HG02884 (cell line): Measurements from ENCODE around the gene SRCAP.

Experiments used
- ATAC-seq: cut with Tn5 transposase; IDR thresholded peaks from one replicate; pipeline ENCODE4 v1.9.1; 2021; ENCODE audit warnings: mild to moderate bottlenecking, moderate library complexity; ENCODE audit not compliant: unreplicated experiment

The SRCAP gene

GRCh38 chr16:30698816-30699614 lies at the start of gene SRCAP:
SRCAP (plus strand) TSS chr16:30699171; CDS start chr16:30700825, 1,654 bp downstream.
- ATAC-seq = peak; percentile 33

DNA sequence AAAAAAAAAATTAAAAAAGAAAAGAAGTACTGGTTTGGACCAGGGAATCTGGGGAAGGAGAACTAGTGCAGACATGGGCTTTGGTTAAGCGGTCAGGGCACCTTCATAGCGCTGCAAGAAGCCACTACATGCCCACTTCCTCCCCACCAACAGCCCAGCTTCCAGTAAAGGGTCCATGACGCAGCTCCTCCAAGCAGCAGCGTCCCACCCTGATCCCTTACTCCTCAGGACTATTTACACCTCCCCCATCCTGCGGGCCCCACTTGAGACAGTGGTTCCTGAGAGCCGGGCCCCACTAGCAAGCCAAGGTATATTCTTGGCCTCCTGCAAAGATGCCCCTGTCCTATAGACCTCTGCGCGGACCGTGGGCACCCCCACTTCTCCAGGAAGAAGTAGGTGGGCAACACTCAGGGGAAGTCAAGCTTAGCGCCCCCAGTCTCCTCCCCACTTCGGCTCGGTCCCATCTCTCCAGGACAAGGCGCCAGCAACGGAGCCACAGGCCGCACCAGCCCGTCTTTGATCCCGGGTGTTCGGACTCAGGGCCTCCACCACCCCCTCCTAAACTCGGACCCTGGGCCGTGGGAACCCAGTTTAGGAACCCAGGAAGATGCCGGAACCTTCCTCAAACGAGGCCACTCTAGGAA lies 49.1 kb upstream of the SRCAP start:
- no peak for ATAC-seq

GRCh38 chr16:30650369-30651123 lies 48.4 kb upstream of the SRCAP start, which contains the start of gene PRR14:
PRR14 (plus strand) TSS chr16:30650960; CDS start chr16:30651646, 686 bp downstream.
- peak; percentile 64 for ATAC-seq

GRCh38 chr16:30651124-30652004 lies 47.6 kb upstream of the SRCAP start:
- ATAC-seq = peak; percentile 41

DNA sequence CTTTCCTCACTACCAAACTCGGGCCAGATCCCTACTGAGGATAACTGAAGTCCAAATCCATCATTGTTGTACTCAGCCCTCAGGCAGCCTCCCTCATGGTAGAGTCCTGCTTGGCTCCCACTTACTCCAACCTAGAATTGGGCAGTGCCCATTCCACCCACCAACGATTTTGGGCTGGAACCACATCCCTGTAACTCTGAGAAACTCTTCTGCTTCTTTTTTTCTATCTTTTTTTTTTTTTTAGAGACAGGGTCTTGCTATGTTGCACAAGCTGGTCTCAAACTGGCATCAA lies 47.0 kb upstream of the SRCAP start:
- no peak for ATAC-seq

DNA sequence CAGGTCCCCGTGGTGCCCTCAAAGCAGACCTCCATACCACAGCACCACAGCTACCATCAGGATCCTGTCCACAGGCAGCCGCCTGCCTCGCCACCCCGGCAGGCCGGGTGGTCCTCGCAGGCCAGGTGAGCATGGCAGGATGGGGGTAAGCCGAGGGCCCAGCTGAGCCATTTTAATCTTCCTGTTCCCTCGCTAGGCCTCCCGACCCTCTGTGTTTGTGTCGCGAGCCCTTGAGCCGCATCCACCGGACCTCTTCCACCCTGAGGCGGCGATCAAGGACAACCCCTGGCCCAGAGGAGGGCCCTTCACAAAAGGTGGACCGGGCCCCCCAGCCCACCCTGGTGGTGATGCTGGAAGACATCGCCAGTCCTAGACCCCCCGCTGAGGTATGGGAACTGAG lies 46.3 kb upstream of the SRCAP start:
- no peak for ATAC-seq

GRCh38 chr16:30654856-30655255 lies 44.1 kb upstream of the SRCAP start:
- ATAC-seq = no peak

DNA sequence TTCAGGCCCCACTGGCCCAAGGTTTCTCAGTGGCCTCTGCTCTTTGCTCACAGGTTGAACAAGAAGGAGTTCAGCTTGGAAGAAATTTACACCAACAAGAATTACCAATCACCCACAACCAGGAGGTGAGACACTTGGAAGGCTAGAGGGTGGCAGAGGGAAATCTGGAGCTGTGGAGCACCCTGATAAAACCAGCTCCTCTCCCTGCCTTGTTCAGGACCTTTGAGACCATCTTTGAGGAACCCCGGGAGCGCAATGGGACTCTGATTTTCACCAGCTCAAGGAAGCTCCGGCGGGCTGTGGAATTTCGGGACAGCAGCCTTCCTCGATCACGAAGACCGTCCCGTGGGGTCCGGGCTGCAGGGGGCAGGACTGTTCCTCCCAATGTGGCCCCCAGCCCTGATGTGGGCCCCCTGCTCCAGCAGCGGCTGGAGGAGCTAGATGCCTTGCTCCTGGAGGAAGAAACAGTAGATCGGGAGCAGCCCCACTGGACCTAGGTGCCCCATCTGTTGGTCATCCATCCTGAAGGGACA lies 43.1 kb upstream of the SRCAP start:
- no peak for ATAC-seq

DNA sequence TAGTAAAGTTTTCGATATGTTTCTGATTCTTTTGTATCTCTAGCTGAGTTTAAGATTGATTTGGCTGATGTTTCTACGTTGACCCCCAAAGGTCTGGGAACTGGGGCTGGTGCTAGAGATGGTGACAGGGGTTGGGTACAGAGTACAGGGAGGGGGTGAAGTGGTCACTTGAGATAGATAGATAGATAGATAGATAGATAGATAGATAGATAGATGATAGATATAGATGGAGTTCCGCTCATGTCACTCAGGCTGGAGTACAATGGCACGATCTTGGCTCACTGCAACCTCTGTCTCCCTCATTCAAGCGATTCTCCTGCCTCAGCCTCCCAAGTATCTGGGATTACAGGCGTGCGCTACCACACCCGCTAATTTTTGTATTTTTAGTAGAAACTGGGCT lies 42.6 kb upstream of the SRCAP start:
- ATAC-seq = no peak

- ATAC-seq = no peak
Observed at GRCh38 chr16:30656974-30657865, 41.8 kb upstream of the SRCAP start.

DNA sequence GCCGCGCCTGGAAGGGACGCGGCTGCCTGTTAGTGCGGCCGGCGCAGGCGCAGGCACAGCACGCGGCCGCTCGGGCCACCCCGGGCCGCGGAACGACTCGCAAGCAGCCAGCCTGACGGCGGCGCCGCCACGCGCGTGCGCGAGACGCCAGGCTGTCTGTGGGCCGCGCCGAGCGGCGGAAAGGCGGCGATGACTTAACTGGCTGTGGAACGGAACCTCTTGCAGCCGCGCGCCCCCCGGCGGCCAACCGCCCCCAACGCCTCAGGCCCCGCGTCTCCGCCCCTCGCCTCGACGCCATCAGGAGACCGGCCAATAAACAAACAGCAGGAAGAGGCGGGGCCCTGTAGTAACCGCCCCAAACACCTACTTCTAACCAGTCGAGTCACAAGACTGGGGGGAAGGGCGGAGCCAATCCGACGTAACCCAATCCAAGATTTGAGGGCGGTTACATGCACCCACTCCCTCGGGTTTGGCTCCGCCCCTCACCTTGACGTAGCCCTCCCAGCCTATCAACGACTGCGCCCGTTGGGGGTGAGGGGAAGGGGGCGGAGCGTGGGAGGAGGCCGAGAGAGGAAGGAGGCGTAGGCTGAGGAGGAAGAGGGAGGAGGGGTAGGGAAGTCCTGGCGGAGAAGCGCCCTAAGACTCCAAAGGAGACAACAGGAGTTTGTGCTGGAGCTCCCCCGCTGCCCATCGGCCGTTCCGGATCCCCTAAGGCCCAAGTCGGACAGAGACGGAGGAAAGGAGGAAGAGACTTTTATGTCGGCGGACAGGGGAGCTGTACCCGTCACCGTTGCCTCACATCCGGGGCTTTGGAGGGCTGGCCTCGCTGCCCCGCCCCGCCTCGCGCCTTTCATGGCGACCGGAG lies 40.9 kb upstream of the SRCAP start, which contains the start of gene FBRS:
Gene FBRS (plus strand): TSS at position 566 of the 865 bp plus-strand sequence. CDS start 1,088 bp downstream, outside the sequence.
- peak; percentile 70 for ATAC-seq

- peak; percentile 41 for ATAC-seq
Observed at GRCh38 chr16:30658731-30659506, 40.1 kb upstream of the SRCAP start.

DNA sequence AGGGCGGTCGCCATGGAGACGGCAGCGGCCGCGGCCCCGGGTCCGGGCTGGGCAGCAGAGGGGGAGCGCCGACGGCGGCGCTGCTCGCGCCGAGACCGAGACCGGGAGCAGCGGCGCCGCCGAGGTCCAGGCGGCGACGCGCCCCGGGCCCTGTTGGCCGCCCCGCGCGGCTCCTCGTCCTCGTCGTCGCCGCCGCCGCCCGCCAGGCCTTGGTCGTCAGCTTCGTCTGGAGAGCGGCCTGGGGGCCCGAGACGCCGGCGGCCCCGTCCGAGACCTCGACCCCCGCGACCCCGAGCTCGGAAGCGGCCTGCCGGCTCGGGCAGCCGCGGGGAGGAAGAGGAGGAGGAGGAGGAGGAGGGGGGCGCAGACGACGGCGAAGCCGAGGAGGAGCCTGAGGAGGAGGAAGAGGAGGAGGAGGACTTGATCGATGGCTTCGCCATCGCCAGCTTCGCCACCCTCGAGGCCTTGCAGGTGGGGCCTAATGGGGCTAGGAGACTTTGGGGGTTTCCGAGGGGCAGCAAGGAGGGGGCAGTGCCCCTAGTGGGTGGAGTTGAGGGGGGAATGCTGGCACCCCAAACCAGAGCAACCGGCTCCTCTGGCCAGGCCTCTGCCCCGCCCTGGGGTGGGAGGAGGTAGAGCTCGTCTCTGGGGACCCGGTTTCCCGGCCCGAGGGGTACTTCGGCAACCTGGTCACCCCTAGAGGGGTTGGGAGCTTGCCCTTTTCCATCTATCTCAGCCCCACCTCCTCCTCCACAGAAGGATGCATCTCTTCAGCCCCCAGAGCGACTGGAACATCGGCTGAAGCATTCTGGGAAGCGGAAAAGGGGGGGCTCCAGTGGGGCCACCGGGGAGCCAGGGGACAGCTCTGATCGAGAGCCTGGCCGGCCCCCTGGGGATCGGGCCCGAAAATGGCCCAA lies 39.2 kb upstream of the SRCAP start:
- no peak for ATAC-seq

GRCh38 chr16:30660424-30661261 lies 38.3 kb upstream of the SRCAP start:
- no peak for ATAC-seq

- no peak for ATAC-seq
Observed at GRCh38 chr16:30662449-30662848, 36.5 kb upstream of the SRCAP start.

GRCh38 chr16:30663038-30663437 lies 35.9 kb upstream of the SRCAP start:
- no peak for ATAC-seq
